Activated CD4-positive, alpha-beta T cell treated with anti-CD3 and anti-CD28 coated beads, Interleukin-2, amount 10 ng/mL, durations not matched to agents 24 days and 14 days (primary cell): ENCODE measurements around the gene LYZL6. TPM values are rescaled to one million over a fixed set of nuclear protein-coding genes. Genes with fewer than 3 reads are reported as not detected.

Experiments used
- DNase-seq: peaks from one replicate; pipeline ENCODE4 v3.0.0; 2022
- H3K27ac Mint-ChIP-seq: one replicate; pipeline ENCODE4 v1.8.0; 2022; ENCODE audit warnings: mild to moderate bottlenecking, mixed read lengths
- H3K27me3 Mint-ChIP-seq: one replicate; pipeline ENCODE4 v1.8.0; 2022; ENCODE audit warnings: mixed read lengths
- H3K36me3 Mint-ChIP-seq: one replicate; pipeline ENCODE4 v1.8.0; 2022; ENCODE audit warnings: low read depth, mild to moderate bottlenecking, mixed read lengths
- H3K4me1 Mint-ChIP-seq: one replicate; pipeline ENCODE4 v1.8.0; 2021; ENCODE audit warnings: mixed read lengths
- H3K4me3 Mint-ChIP-seq: one replicate; pipeline ENCODE4 v1.8.0; 2022; ENCODE audit warnings: mild to moderate bottlenecking, moderate library complexity, mixed read lengths
- H3K9me3 Mint-ChIP-seq: one replicate; pipeline ENCODE4 v1.8.0; 2021; ENCODE audit warnings: mixed read lengths
- intact Hi-C: fragments of 100-400 bp; cut with micrococcal nuclease; formaldehyde crosslinking; loops from one replicate; pipeline ENCODE4 v1.15.1; 2023
- total RNA-seq: library from RNA; stranded (reverse); gene quantifications from 2 replicates; pipeline ENCODE4 v1.2.3, GENCODE V29; 2022

LYZL6 gene
- total RNA-seq, 1 donor from 2014 or later = not detected

- Mint-ChIP-seq H3K9me3 (peaks cover 4% of the 10 kb centered on the region), H3K36me3 (peaks cover 3% of the 10 kb centered on the region), H3K27me3 (no peaks in the 10 kb centered on the region), H3K4me3 (peak overlapping the region; percentile 29), H3K4me1 (peaks cover 63% of the 10 kb centered on the region), H3K27ac (peak overlapping the region; percentile 83)
- intact Hi-C loops = loop anchor here (2.0 to 10.0 kb wide), 2 partner anchors 38 to 182 kb away; partner anchors contain the start of gene RDM1
- DNase-seq = peak; percentile 78
Observed at GRCh38 chr17:35892091-35893035, 51.1 kb downstream of the LYZL6 start.

- Mint-ChIP-seq H3K4me1 (peaks cover 59% of the 10 kb centered on the region), H3K4me3 (peak overlapping the region; percentile 18), H3K9me3 (peaks cover 4% of the 10 kb centered on the region), H3K27me3 (no peaks in the 10 kb centered on the region), H3K36me3 (peaks cover 3% of the 10 kb centered on the region), H3K27ac (peak overlapping the region; percentile 67)
- no peak for DNase-seq
- intact Hi-C loops = loop anchor here (10.0 kb wide), 1 partner anchor 184 kb away; no protein-coding TSS in a partner anchor
Observed at GRCh38 chr17:35891269-35891668, 52.2 kb downstream of the LYZL6 start.

- Mint-ChIP-seq H3K27me3 (no peaks in the 10 kb centered on the region), H3K27ac (peak overlapping the region; percentile 67), H3K9me3 (peaks cover 4% of the 10 kb centered on the region), H3K4me1 (peaks cover 54% of the 10 kb centered on the region), H3K36me3 (peaks cover 3% of the 10 kb centered on the region), H3K4me3 (peak overlapping the region; percentile 18)
- intact Hi-C loops = loop anchor here (10.0 kb wide), 1 partner anchor 184 kb away; no protein-coding TSS in a partner anchor
- peak; percentile 90 for DNase-seq
Observed at GRCh38 chr17:35890774-35891155, 52.7 kb downstream of the LYZL6 start.

- peak; percentile 69 for DNase-seq
- intact Hi-C loops = loop anchor here (1.0 to 10.0 kb wide), 3 partner anchors 8 to 185 kb away; partner anchors contain the start of gene CCL5
- H3K9me3 Mint-ChIP-seq = peaks cover 4% of the 10 kb centered on the region
- no peaks in the 10 kb centered on the region for H3K27me3 Mint-ChIP-seq
- peak overlapping the region; percentile 44 for H3K4me3 Mint-ChIP-seq
- H3K36me3 Mint-ChIP-seq = peaks cover 3% of the 10 kb centered on the region
- H3K27ac Mint-ChIP-seq = peak overlapping the region; percentile 77
- H3K4me1 Mint-ChIP-seq = peaks cover 47% of the 10 kb centered on the region
Observed at GRCh38 chr17:35889818-35890773, 53.4 kb downstream of the LYZL6 start.

- peaks cover 46% of the 10 kb centered on the region for H3K4me1 Mint-ChIP-seq
- intact Hi-C loops = loop anchor here (1.0 kb wide), 2 partner anchors 9 kb away; partner anchors contain the start of gene CCL5
- peak overlapping the region; percentile 75 for H3K27ac Mint-ChIP-seq
- H3K4me3 Mint-ChIP-seq = peak overlapping the region; percentile 28
- H3K27me3 Mint-ChIP-seq = no peaks in the 10 kb centered on the region
- H3K36me3 Mint-ChIP-seq = peaks cover 3% of the 10 kb centered on the region
- no peak for DNase-seq
- peaks cover 4% of the 10 kb centered on the region for H3K9me3 Mint-ChIP-seq
Observed at GRCh38 chr17:35889241-35889640, 54.3 kb downstream of the LYZL6 start.

Other genes starting within 250 kb of the LYZL6 start
- gene RASL10B, start 212.1 kb downstream of the LYZL6 start, total RNA-seq = 0.71 and 0.72 TPM in 2 replicates
- not detected in 2 replicates for gene GAS2L2, start 190.5 kb downstream of the LYZL6 start, total RNA-seq
- not detected in 2 replicates for gene C17orf50, start 182.8 kb downstream of the LYZL6 start, total RNA-seq
- not detected in 2 replicates for gene MMP28, start 148.1 kb downstream of the LYZL6 start, total RNA-seq
- gene TAF15, start 134.2 kb downstream of the LYZL6 start, total RNA-seq = 326 and 338 TPM in 2 replicates
- gene HEATR9, start 74.8 kb downstream of the LYZL6 start, total RNA-seq = 0.14 TPM in 1 of 2 replicates, not detected in the other
- gene CCL5, start 63.4 kb downstream of the LYZL6 start, total RNA-seq = 19.6 and 20.7 TPM in 2 replicates
- gene RDM1, start 12.9 kb downstream of the LYZL6 start, total RNA-seq = 2.6 and 2.9 TPM in 2 replicates
- not detected in 2 replicates for gene CCL16, start 37.8 kb upstream of the LYZL6 start, total RNA-seq
- not detected in 2 replicates for gene CCL14, start 43.0 kb upstream of the LYZL6 start, total RNA-seq
- not detected in 2 replicates for gene CCL15, start 57.8 kb upstream of the LYZL6 start, total RNA-seq
- not detected in 2 replicates for gene CCL23, start 74.3 kb upstream of the LYZL6 start, total RNA-seq
- gene CCL18, start 120.6 kb upstream of the LYZL6 start, total RNA-seq = not detected in 2 replicates
- gene CCL3, start 146.4 kb upstream of the LYZL6 start, total RNA-seq = 403 and 414 TPM in 2 replicates
- gene CCL4, start 160.1 kb upstream of the LYZL6 start, total RNA-seq = 351 and 370 TPM in 2 replicates
- 8.9 and 9.8 TPM in 2 replicates for gene TBC1D3B, start 232.9 kb upstream of the LYZL6 start, total RNA-seq